GM18505 (cell line): Measurements from ENCODE around the gene CD86.

Source experiments
- ATAC-seq: cut with Tn5 transposase; IDR thresholded peaks from one replicate; pipeline ENCODE4 v1.9.1; 2021; ENCODE audit not compliant: unreplicated experiment
- POLR2A ChIP-seq: IDR thresholded peaks from 4 replicates; pipeline ENCODE4 v1.6.1; 2011; ENCODE audit warnings: borderline replicate concordance; ENCODE audit not compliant: insufficient read depth, insufficient read length; ENCODE audit errors: extremely low read depth

The CD86 gene

GRCh38 chr3:122088531-122088930 lies 33.4 kb downstream of the CD86 start:
- TF ChIP-seq POLR2A: no peak
- no peak for ATAC-seq

- peak; percentile 40 for ATAC-seq
Measured at GRCh38 chr3:122091602-122092295, 36.6 kb downstream of the CD86 start.

GRCh38 chr3:122092460-122093165 lies 37.5 kb downstream of the CD86 start:
- TF ChIP-seq POLR2A: no peak
- no peak for ATAC-seq

More at GRCh38 chr3:122091602-122092295, 36.6 kb downstream of the CD86 start:
- TF ChIP-seq POLR2A: no peak

GRCh38 chr3:122094125-122094524 lies 39.0 kb downstream of the CD86 start:
- peak; percentile 35 for ATAC-seq
- no peak for TF ChIP-seq POLR2A

- ATAC-seq: no peak
- TF ChIP-seq POLR2A: no peak
Measured at GRCh38 chr3:122094693-122095092, 39.5 kb downstream of the CD86 start.

- no peak for TF ChIP-seq POLR2A
Measured at GRCh38 chr3:122097141-122097540, 42.0 kb downstream of the CD86 start.

GRCh38 chr3:122098611-122099010 lies 43.4 kb downstream of the CD86 start:
- TF ChIP-seq POLR2A: no peak
- no peak for ATAC-seq

More at GRCh38 chr3:122097141-122097540, 42.0 kb downstream of the CD86 start:
- ATAC-seq: no peak

GRCh38 chr3:122099255-122099654 lies 44.1 kb downstream of the CD86 start:
- ATAC-seq: no peak

GRCh38 chr3:122100083-122100482 lies 44.9 kb downstream of the CD86 start:
- ATAC-seq: no peak
- no peak for TF ChIP-seq POLR2A

More at GRCh38 chr3:122099255-122099654, 44.1 kb downstream of the CD86 start:
- no peak for TF ChIP-seq POLR2A

- no peak for TF ChIP-seq POLR2A
- peak; percentile 51 for ATAC-seq
Measured at GRCh38 chr3:122100591-122101463, 45.7 kb downstream of the CD86 start.

- no peak for TF ChIP-seq POLR2A
- peak; percentile 39 for ATAC-seq
Measured at GRCh38 chr3:122101646-122102045, 46.5 kb downstream of the CD86 start.

GRCh38 chr3:122102191-122102935 lies 47.2 kb downstream of the CD86 start:
- TF ChIP-seq POLR2A: no peak
- no peak for ATAC-seq
